ENCODE data around the gene NUDT3. TPM values are rescaled to one million over a fixed set of nuclear protein-coding genes. Genes with fewer than 3 reads are reported as not detected.

NUDT3 gene
- total and polyA plus RNA-seq, 9 of the 15 experiments (the other 6 are each of a cell fraction or from before 2014, with no cell fraction given) = 5.4 to 81.2 (median 56.4) TPM

GRCh38 chr6:34357937-34358336 lies 34.5 kb downstream of the NUDT3 start (continued):
- no peak for TF ChIP-seq DEAF1 (CRISPR knock-in tag; IDR thresholded peaks at IDR 0.05)
- TF ChIP-seq PATZ1 (CRISPR knock-in tag; IDR thresholded peaks at IDR 0.05; ENCODE audit: borderline replicate concordance) = no peak

GRCh38 chr6:34355889-34356288 lies 36.6 kb downstream of the NUDT3 start:
- ATAC-seq = no peak
- no peaks in the 10 kb centered on the region for H3K9me1 ChIP-seq (ENCODE audit: control insufficient read depth, insufficient read depth, low read length)
- peaks cover 5% of the 10 kb centered on the region; the same call in 1 of the 2 replicates for H4K20me1 ChIP-seq (replicated peaks; ENCODE audit: control insufficient read depth, insufficient read depth, low read length)
- in situ Hi-C loops (cut with MboI) (no loop called here), intact Hi-C loops (cut with micrococcal nuclease) (no loop called here)
- ChIA-PET POLR2A (interaction anchor here (0.9 kb wide), 1 partner anchor 10 kb away, joined by 3 read pairs; no protein-coding TSS in a partner anchor), CTCF (ENCODE audit: low intra/inter-chr PET ratio) (no interaction called here)
- no peaks in the 10 kb centered on the region for H3K9me3 ChIP-seq (replicated peaks; ENCODE audit: control insufficient read depth, insufficient read depth, low read depth, low read length)
- no peak overlapping the region for H3K4me2 ChIP-seq (ENCODE audit: insufficient read depth, low read length)
- no peak overlapping the region for H3K4me3 ChIP-seq
- BruUV-seq (replicated peaks) = no TSS peak
- H3K4me1 ChIP-seq (replicated peaks in 1 of 2; ENCODE audit: control insufficient read depth in 2 of 2, insufficient read depth in 2 of 2, low read length in 2 of 2) = peaks cover 2 to 12% of the 10 kb centered on the region in 2 experiments; a peak in 3 of 5 replicates
- 80% methylated on average over 3 of the region's 3 CpGs for WGBS (ENCODE audit: insufficient coverage, low coverage, missing lambda C conversion rate)
- H2AFZ ChIP-seq (ENCODE audit: low read depth, low read length) = no peak overlapping the region
- no peak overlapping the region for H3K27ac ChIP-seq (ENCODE audit: extremely low read depth, low read depth, low read length)
- H3K79me2 ChIP-seq (ENCODE audit: control insufficient read depth, insufficient read depth, low read length) = peaks cover 91% of the 10 kb centered on the region
- no peak overlapping the region for H3K9ac ChIP-seq (ENCODE audit: insufficient read depth in 1 of 2, low read depth in 2 of 2, low read length in 2 of 2)
- H3K36me3 ChIP-seq (ENCODE audit: control insufficient read depth, insufficient read depth, low read length) = no peaks in the 10 kb centered on the region
- DNase-seq (ENCODE audit: extremely low read depth in 1 of 4, low spot score in 3 of 4) = no peak
- H3K27me3 ChIP-seq (ENCODE audit: control insufficient read depth in 2 of 2, insufficient read depth in 2 of 2, low read length in 2 of 2) = no peaks in the 10 kb centered on the region
- no peak for FAIRE-seq
- TF ChIP-seq TAF7 (tag; IDR thresholded peaks at IDR 0.05) (no peak), STAT5B (CRISPR knock-in tag; IDR thresholded peaks at IDR 0.05) (no peak), ZNF175 (CRISPR knock-in tag; IDR thresholded peaks at IDR 0.05; ENCODE audit: low read depth) (no peak), BCOR (IDR thresholded peaks at IDR 0.05) (no peak), FOXK2 (conservative IDR thresholded peaks at IDR 0.05 in 1 of 2, IDR thresholded peaks at IDR 0.05 in 1 of 2; ENCODE audit: low read depth in 2 of 2) (no peak), CTCF (IDR thresholded peaks at IDR 0.05 in 2 of 3, conservative IDR thresholded peaks at IDR 0.05 in 1 of 3; ENCODE audit: insufficient read depth in 2 of 3, low read depth in 1 of 3, low read length in 3 of 3) (no peak), ZBTB8A (IDR thresholded peaks at IDR 0.05; ENCODE audit: partially characterized antibody) (no peak), KDM1A (IDR thresholded peaks at IDR 0.05) (no peak)
